Osteocyte (in vitro differentiated cells): Measurements from ENCODE around the gene SMPD3. TPM values are rescaled to one million over a fixed set of nuclear protein-coding genes. Genes with fewer than 3 reads are reported as not detected.

Experiments
- DNase-seq: peaks from one replicate; pipeline ENCODE4 v3.0.0; 2021; ENCODE audit warnings: mixed read lengths; ENCODE audit not compliant: unreplicated experiment; ENCODE audit errors: extremely low spot score
- H3K27ac Mint-ChIP-seq: one replicate; pipeline ENCODE4 v1.8.0; 2021; ENCODE audit warnings: mild to moderate bottlenecking, mixed read lengths; ENCODE audit not compliant: unreplicated experiment
- H3K27me3 Mint-ChIP-seq: one replicate; pipeline ENCODE4 v1.8.0; 2021; ENCODE audit warnings: mixed read lengths; ENCODE audit not compliant: unreplicated experiment
- H3K36me3 Mint-ChIP-seq: one replicate; pipeline ENCODE4 v1.8.0; 2021; ENCODE audit warnings: mixed read lengths; ENCODE audit not compliant: unreplicated experiment
- H3K4me1 Mint-ChIP-seq: one replicate; pipeline ENCODE4 v1.8.0; 2021; ENCODE audit warnings: mixed read lengths; ENCODE audit not compliant: unreplicated experiment
- H3K4me3 Mint-ChIP-seq: one replicate; pipeline ENCODE4 v1.8.0; 2021; ENCODE audit warnings: mild to moderate bottlenecking, moderate library complexity, mixed read lengths; ENCODE audit not compliant: unreplicated experiment
- H3K9me3 Mint-ChIP-seq: one replicate; pipeline ENCODE4 v1.8.0; 2021; ENCODE audit warnings: mixed read lengths; ENCODE audit not compliant: unreplicated experiment
- CTCF ChIP-seq: fragments of 200-600 bp; sonication (generic); IDR thresholded peaks from 2 replicates; pipeline ENCODE4 v1.5.0; 2021; ENCODE audit warnings: antibody characterized with exemption, mild to moderate bottlenecking, moderate library complexity
- total RNA-seq: library from RNA; stranded (reverse); gene quantifications from 2 replicates; pipeline ENCODE4 v1.2.1, GENCODE V29; 2021

The SMPD3 gene
- total RNA-seq, 1 donor from 2014 or later: not detected

DNA sequence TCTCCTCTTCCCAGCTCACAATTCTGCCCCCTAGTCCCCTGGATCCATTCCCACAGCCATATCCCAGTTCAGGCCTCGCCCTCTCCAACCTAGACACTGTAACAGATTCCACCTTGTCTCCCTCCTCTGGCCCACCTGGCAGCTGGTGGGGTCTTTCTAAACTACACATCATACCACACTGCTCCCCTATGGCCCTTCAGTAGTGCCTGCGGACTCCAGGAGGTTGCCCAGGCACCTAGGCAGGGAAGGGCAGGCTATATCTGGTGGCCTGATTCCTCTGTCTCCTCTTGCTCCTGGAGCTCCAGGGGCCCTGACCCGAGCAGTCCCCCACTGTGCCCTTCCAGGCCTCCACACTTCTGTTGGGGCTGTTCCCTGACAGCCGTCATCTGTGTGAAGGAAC lies 64.5 kb downstream of the SMPD3 start:
- H3K4me1 Mint-ChIP-seq: no peaks in the 10 kb centered on the region
- H3K4me3 Mint-ChIP-seq: no peak overlapping the region
- no peaks in the 10 kb centered on the region for H3K36me3 Mint-ChIP-seq
- no peak for DNase-seq
- H3K27me3 Mint-ChIP-seq: peaks cover 10% of the 10 kb centered on the region
- H3K9me3 Mint-ChIP-seq: no peaks in the 10 kb centered on the region
- TF ChIP-seq CTCF: no peak
- H3K27ac Mint-ChIP-seq: no peak overlapping the region

DNA sequence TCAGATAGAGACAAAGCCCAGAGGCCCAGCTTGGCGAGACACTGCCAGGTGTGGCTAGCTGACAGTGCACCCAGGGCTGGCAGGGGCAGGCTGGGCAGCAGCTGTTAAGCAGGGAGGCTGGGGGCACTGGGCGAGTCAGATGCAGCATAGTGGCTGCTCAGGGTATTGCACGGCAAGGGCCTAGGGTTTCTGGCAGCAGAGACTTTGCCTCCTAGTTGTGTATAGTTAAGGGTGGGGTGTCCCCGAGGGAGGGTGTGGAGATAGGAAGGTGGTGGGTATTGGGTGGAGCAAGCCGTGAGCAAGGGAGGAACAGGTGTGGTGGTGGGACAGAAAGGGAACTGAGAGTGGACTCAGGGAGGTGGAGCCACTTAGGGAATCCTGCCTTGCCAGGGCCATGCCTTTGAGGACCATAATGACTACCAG lies 66.0 kb downstream of the SMPD3 start:
- Mint-ChIP-seq H3K4me1 (no peaks in the 10 kb centered on the region), H3K27ac (no peak overlapping the region), H3K27me3 (peaks cover 10% of the 10 kb centered on the region), H3K4me3 (no peak overlapping the region), H3K9me3 (no peaks in the 10 kb centered on the region), H3K36me3 (no peaks in the 10 kb centered on the region)
- DNase-seq: no peak
- TF ChIP-seq CTCF: peak; percentile 14

GRCh38 chr16:68381363-68381724 lies 67.0 kb downstream of the SMPD3 start:
- Mint-ChIP-seq H3K36me3 (no peaks in the 10 kb centered on the region), H3K27me3 (peaks cover 10% of the 10 kb centered on the region)
- no peak for TF ChIP-seq CTCF

DNA sequence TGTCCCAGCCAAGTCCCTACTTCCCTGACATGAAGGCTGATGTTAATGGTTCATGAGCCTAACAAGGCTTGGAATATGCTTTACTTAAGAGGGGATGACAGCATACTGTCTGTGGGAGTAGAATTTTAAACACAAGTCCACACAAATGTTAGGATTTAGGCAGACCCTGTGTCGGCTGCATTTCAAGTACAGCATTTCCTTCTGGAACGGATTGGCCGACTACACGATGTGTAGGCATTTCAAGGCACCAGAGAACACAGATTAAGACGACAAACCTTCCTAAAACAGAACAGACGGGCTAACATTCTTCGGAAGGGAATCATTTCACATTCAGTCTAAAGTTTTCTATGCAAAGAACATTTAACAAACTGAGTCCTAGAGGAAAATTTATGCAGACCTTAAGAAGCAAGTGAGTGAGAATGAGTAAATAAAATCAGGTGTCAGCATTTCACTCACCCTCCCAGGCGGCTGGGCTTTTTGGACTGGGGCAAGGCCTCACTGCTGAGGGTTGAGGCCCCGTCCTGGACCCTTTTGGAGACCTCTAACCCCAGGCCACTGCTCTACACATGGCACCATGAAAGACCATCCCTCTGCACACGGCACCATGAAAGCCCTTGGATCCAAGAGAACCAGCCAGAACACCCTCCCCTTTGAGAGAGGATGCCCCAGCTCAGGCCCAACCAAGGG lies 67.5 kb downstream of the SMPD3 start:
- H3K27ac Mint-ChIP-seq: no peak overlapping the region
- no peaks in the 10 kb centered on the region for H3K36me3 Mint-ChIP-seq
- no peaks in the 10 kb centered on the region for H3K9me3 Mint-ChIP-seq
- H3K4me3 Mint-ChIP-seq: no peak overlapping the region
- no peaks in the 10 kb centered on the region for H3K4me1 Mint-ChIP-seq
- TF ChIP-seq CTCF: no peak
- H3K27me3 Mint-ChIP-seq: peaks cover 10% of the 10 kb centered on the region
- DNase-seq: no peak

More at GRCh38 chr16:68381363-68381724, 67.0 kb downstream of the SMPD3 start:
- DNase-seq: no peak
- no peaks in the 10 kb centered on the region for H3K4me1 Mint-ChIP-seq
- no peaks in the 10 kb centered on the region for H3K9me3 Mint-ChIP-seq
- H3K27ac Mint-ChIP-seq: no peak overlapping the region
- no peak overlapping the region for H3K4me3 Mint-ChIP-seq

DNA sequence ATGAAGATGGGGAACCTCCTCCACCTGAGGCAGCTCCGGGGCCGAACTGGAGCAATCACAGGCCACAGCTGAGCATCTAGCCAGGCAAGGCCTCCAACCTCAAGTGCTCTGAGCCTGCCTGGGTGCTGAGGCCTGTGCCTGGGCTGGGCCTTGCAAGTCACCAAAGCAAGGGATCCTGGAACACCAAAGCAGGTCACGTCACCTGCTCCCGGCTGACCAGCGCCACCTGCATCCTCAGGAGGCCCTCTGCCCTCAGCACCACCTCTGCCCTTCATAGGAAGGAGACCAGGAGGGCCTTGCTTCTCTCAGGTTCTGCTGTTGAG lies 68.0 kb downstream of the SMPD3 start:
- H3K9me3 Mint-ChIP-seq: no peaks in the 10 kb centered on the region
- H3K4me1 Mint-ChIP-seq: no peaks in the 10 kb centered on the region
- no peak for DNase-seq
- no peak for TF ChIP-seq CTCF
- no peak overlapping the region for H3K4me3 Mint-ChIP-seq
- peaks cover 10% of the 10 kb centered on the region for H3K27me3 Mint-ChIP-seq
- H3K36me3 Mint-ChIP-seq: no peaks in the 10 kb centered on the region
- H3K27ac Mint-ChIP-seq: no peak overlapping the region
